K562 (cell line): ENCODE measurements around the gene MME. TPM values are rescaled to one million over a fixed set of nuclear protein-coding genes. Genes with fewer than 3 reads are reported as not detected.

ENCODE experiments used
- ATAC-seq: fragments of 200-7000 bp; cut with Tn5 transposase; 3 replicates; pipeline ENCODE4 v1.9.1; 2020; ENCODE audit warnings: moderate library complexity
- BruUV-seq: library from RNA; stranded (reverse); fragments of 400-500 nt; replicated peaks from 2 replicates; lab custom pipeline; 2021; lab: Mats Ljungman, UMichigan
- CTCF ChIA-PET: fragments of 300-600 bp; formaldehyde crosslinking; extraction: SDS; loops from one replicate; lab custom pipeline; 2021; ENCODE audit warnings: low intra/inter-chr PET ratio; lab: Yijun Ruan, JAX
- POLR2A ChIA-PET: fragments of 300-600, 350-650 bp; sonication (Branson Sonifier 250); formaldehyde crosslinking; extraction: SDS; loops from one replicate; lab custom pipeline; 2021; ENCODE audit warnings: antibody characterized with exemption, inconsistent platforms; lab: Yijun Ruan, JAX
- DNase-seq, 4 experiments: peaks; one replicate each; pipeline versions ENCODE4 v3.0.0 to v3.0.0-alpha.2; 2011 to 2018; ENCODE audit warnings: low spot score in 3 of 4, mixed read lengths in 3 of 4; ENCODE audit errors: extremely low read depth in 1 of 4
- FAIRE-seq: peaks from 2 replicates; lab custom pipeline; 2011; peaks lifted over from hg19 to GRCh38; lab: Jason Lieb, UNC
- H2AFZ ChIP-seq: 2 replicates; pipeline ENCODE4 v1.6.0; 2011; ENCODE audit warnings: low read depth, low read length, control low read depth, inconsistent platforms
- H3K27ac ChIP-seq: fragments of 200-600 bp; 3 replicates; pipeline ENCODE4 v1.8.0; 2011; ENCODE audit warnings: low read depth, mild to moderate bottlenecking, control low read depth, inconsistent platforms, low read length, moderate library complexity, mixed read lengths; ENCODE audit errors: extremely low read depth
- H3K27me3 ChIP-seq, 2 experiments: fragments of 300-600 bp in 1 of 2; 2 replicates in 1 of 2; 3 replicates in 1 of 2; pipeline versions ENCODE4 v1.6.0 to v1.8.0; 2011; ENCODE audit warnings: inconsistent platforms in 2 of 2, low read length in 2 of 2, mild to moderate bottlenecking in 1 of 2, mixed read lengths in 1 of 2, moderate library complexity in 1 of 2; ENCODE audit not compliant: control insufficient read depth in 2 of 2, insufficient read depth in 2 of 2
- H3K36me3 ChIP-seq: fragments of 300-600 bp; 3 replicates; pipeline ENCODE4 v1.8.0; 2011; ENCODE audit warnings: mild to moderate bottlenecking, low read length, inconsistent platforms; ENCODE audit not compliant: control insufficient read depth, insufficient read depth
- H3K4me1 ChIP-seq, 2 experiments: fragments of 200-600 bp in 1 of 2; replicated peaks in 1 of 2; 2 replicates in 1 of 2; 3 replicates in 1 of 2; pipeline versions ENCODE4 v1.5.1 to v1.8.0; 2011; ENCODE audit warnings: inconsistent platforms in 2 of 2, low read length in 2 of 2, mild to moderate bottlenecking in 1 of 2, mixed read lengths in 1 of 2, moderate library complexity in 1 of 2; ENCODE audit not compliant: control insufficient read depth in 2 of 2, insufficient read depth in 2 of 2
- H3K4me2 ChIP-seq: 2 replicates; pipeline ENCODE4 v1.6.1; 2011; ENCODE audit warnings: low read length, control low read depth, inconsistent platforms, mixed read lengths; ENCODE audit not compliant: insufficient read depth
- H3K4me3 ChIP-seq: fragments of 200-600 bp; sonication (generic), shearing (Covaris generic); 2 replicates; pipeline ENCODE4 v1.5.1; 2016; ENCODE audit warnings: control low read depth, inconsistent platforms
- H3K79me2 ChIP-seq: fragments of 200-600 bp; 3 replicates; pipeline ENCODE4 v1.8.0; 2011; ENCODE audit warnings: low read length, inconsistent platforms; ENCODE audit not compliant: control insufficient read depth, insufficient read depth
- H3K9ac ChIP-seq, 2 experiments: 2 replicates each; pipeline versions ENCODE4 v1.6.0 to v1.6.1; 2011; ENCODE audit warnings: low read depth in 2 of 2, low read length in 2 of 2, control low read depth in 1 of 2, inconsistent platforms in 1 of 2, mild to moderate bottlenecking in 1 of 2, mixed read lengths in 1 of 2; ENCODE audit not compliant: insufficient read depth in 1 of 2
- H3K9me1 ChIP-seq: one replicate; pipeline ENCODE4 v1.6.0; 2011; ENCODE audit warnings: inconsistent platforms, mild to moderate bottlenecking, low read length, moderate library complexity; ENCODE audit not compliant: control insufficient read depth, insufficient read depth
- H3K9me3 ChIP-seq: replicated peaks from 2 replicates; pipeline ENCODE4 v1.5.1; 2011; ENCODE audit warnings: low read depth, low read length, inconsistent platforms; ENCODE audit not compliant: control insufficient read depth, insufficient read depth
- H4K20me1 ChIP-seq: replicated peaks from 2 replicates; pipeline ENCODE4 v1.6.1; 2011; ENCODE audit warnings: low read length, inconsistent platforms, mixed read lengths; ENCODE audit not compliant: control insufficient read depth, insufficient read depth
- CBX8 ChIP-seq: fragments of 200-600 bp; sonication (generic); IDR thresholded peaks from 2 replicates; pipeline ENCODE4 v1.6.1; 2012; ENCODE audit warnings: borderline replicate concordance, mixed run types, low read depth, mild to moderate bottlenecking, moderate library complexity, mixed read lengths, low read length, control low read depth, inconsistent platforms; ENCODE audit not compliant: poor library complexity, severe bottlenecking; ENCODE audit errors: extremely low read depth
- NFIC ChIP-seq: fragments of 450-650 bp; IDR thresholded peaks from 2 replicates; pipeline ENCODE4 v1.6.1; 2017; ENCODE audit warnings: mild to moderate bottlenecking, inconsistent platforms
- WGBS: fragments of 100-300 bp; shearing (Covaris generic); methylation state at CpG from one replicate; pipeline ENCODE4 v1.1.6; 2016; ENCODE audit warnings: low coverage, mixed read lengths; ENCODE audit not compliant: insufficient coverage; ENCODE audit errors: missing lambda C conversion rate; 5-methylcytosine and 5-hydroxymethylcytosine counted together
- in situ Hi-C: fragments of 300-500 bp; cut with MboI; formaldehyde crosslinking; loops from 4 replicates; pipeline ENCODE4 v1.15.0; 2018; ENCODE audit warnings: inconsistent platforms, mixed read lengths
- intact Hi-C: fragments of 100-400 bp; cut with micrococcal nuclease; formaldehyde crosslinking; loops from 2 replicates; pipeline ENCODE4 v1.14.2; 2022
- polyA plus RNA-seq, 8 experiments: library from polyadenylated mRNA; depleted of rRNA in 4 of 8; stranded (reverse) in 5 of 8; unstranded in 3 of 8; fragments of >200 nt; fragmentation: Nextera tagmentation in 2 of 8; fragmentation: Illumina TruSeq in 1 of 8; extraction: Ambion mirVana in 2 of 8; extraction: Trizol in 1 of 8; gene quantifications; 2 replicates each; pipeline versions ENCODE4 v1.2.1 to v1.2.3, GENCODE V29; 2011 to 2014; ENCODE audit warnings: inconsistent platforms in 1 of 8, missing spikeins in 1 of 8
- total RNA-seq, 7 experiments: library from RNA; depleted of rRNA in 6 of 7; stranded (reverse); fragments of >200 nt in 6 of 7; fragmentation: Illumina TruSeq in 2 of 7; extraction: Trizol in 2 of 7; gene quantifications; 2 replicates each; pipeline versions ENCODE4 v1.2.1 to v1.2.3, GENCODE V29; 2011 to 2021; ENCODE audit warnings: low replicate concordance in 1 of 7

MME gene
- total and polyA plus RNA-seq, 9 of the 15 experiments (the other 6 are each of a cell fraction or from before 2014, with no cell fraction given): 0.80 to 8.6 (median 2.5) TPM

DNA sequence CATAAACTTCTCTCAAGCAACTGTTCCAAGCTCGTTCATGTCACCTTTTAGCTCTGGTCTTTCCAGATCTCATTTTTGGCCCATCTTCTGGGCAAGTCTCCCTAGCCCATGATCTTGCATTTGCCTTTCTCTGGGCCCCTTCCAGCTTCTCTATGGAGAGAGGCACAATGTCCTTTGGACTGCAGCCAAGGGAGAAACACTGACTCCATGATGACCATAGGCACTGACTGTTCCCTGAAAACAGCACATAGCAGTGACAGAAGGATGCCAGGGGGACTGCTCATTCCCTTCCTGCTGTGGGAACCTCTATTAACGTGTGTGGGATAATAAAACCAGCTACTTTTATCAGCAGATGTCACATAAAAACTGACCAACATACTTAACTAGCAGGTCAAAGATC, 153.1 kb downstream of the MME start:
- CTCF ChIA-PET: no interaction called here

More for the DNA sequence above, 153.1 kb downstream of the MME start:
- BruUV-seq: no TSS peak
- peaks cover 0 to 25% of the 10 kb centered on the region in 2 experiments; a peak in 3 of 5 replicates for H3K4me1 ChIP-seq
- TF ChIP-seq NFIC (peak; percentile 78), CBX8 (no peak)
- no peak overlapping the region; the same call in 1 of the 2 replicates for H2AFZ ChIP-seq
- POLR2A ChIA-PET: interaction anchor here (0.6 to 1.7 kb wide), 3 partner anchors 9 to 62 kb away, joined by 3 to 4 read pairs (median 3); no protein-coding TSS in a partner anchor
- no peak overlapping the region for H3K27ac ChIP-seq
- in situ Hi-C loops: no loop called here
- FAIRE-seq (no peak), DNase-seq (peak in 2 of 4 experiments; percentile 16 to 41), ATAC-seq (peak; percentile 61)
- H3K4me2 ChIP-seq: no peak overlapping the region
- H3K4me3 ChIP-seq: no peak overlapping the region
- no peaks in the 10 kb centered on the region for H3K36me3 ChIP-seq
- H3K9me3 ChIP-seq: no peaks in the 10 kb centered on the region
- intact Hi-C loops: no loop called here
- no peaks in the 10 kb centered on the region for H3K27me3 ChIP-seq
- no peaks in the 10 kb centered on the region for H3K9me1 ChIP-seq
- no peaks in the 10 kb centered on the region for H4K20me1 ChIP-seq
- no peaks in the 10 kb centered on the region for H3K79me2 ChIP-seq
- WGBS: 15% methylated on average over 2 of the region's 2 CpGs
- H3K9ac ChIP-seq: no peak overlapping the region

Other genes with a start within 250 kb of the MME start
- gene STRIT1, start 213.4 kb downstream of the MME start, total RNA-seq (2014; rRNA removed): not detected in 2 replicates
- gene STRIT1, start 213.4 kb downstream of the MME start, total RNA-seq (2014; rRNA removed; fragmentation: Illumina TruSeq; extraction: Trizol): not detected in 2 replicates
- not detected in 2 replicates for gene STRIT1, start 213.4 kb downstream of the MME start, total RNA-seq (2015; rRNA removed; fragmentation: Illumina TruSeq; extraction: Trizol)
- not detected in 2 replicates for gene STRIT1, start 213.4 kb downstream of the MME start, total RNA-seq (2021)
- gene STRIT1, start 213.4 kb downstream of the MME start, polyA plus RNA-seq (2011; rRNA removed): not detected in 2 replicates
- gene STRIT1, start 213.4 kb downstream of the MME start, polyA plus RNA-seq (2014; fragmentation: Illumina TruSeq; extraction: Trizol): not detected in 2 replicates
- not detected for gene STRIT1, start 213.4 kb downstream of the MME start, polyA plus RNA-seq (2014; fragmentation: Nextera tagmentation; extraction: Ambion mirVana)
- gene STRIT1, start 213.4 kb downstream of the MME start, polyA plus RNA-seq (2014; rRNA removed): not detected in 2 replicates